HG03159 (cell line): ENCODE data around the gene HPCAL1.
"Not testable (repeated sequence)": the region's sequence is repeated elsewhere in the genome, so short reads cannot be mapped to it uniquely, and the experiment has no call there.

ENCODE experiments used
- ATAC-seq: cut with Tn5 transposase; IDR thresholded peaks from one replicate; pipeline ENCODE4 v1.9.1; 2021; ENCODE audit warnings: mild to moderate bottlenecking, moderate library complexity; ENCODE audit not compliant: unreplicated experiment

The HPCAL1 gene

GRCh38 chr2:10283106-10284062 is 19.3 kb upstream of the HPCAL1 start:
- no peak for ATAC-seq

- ATAC-seq = no peak
Measured at GRCh38 chr2:10284108-10284870, 18.4 kb upstream of the HPCAL1 start.

- no peak for ATAC-seq
Measured at GRCh38 chr2:10285191-10285555, 17.5 kb upstream of the HPCAL1 start.

- no peak for ATAC-seq
Measured at GRCh38 chr2:10285556-10286198, 17.0 kb upstream of the HPCAL1 start.

GRCh38 chr2:10286216-10287037 is 16.3 kb upstream of the HPCAL1 start:
- ATAC-seq = no peak

GRCh38 chr2:10287761-10288160 is 14.9 kb upstream of the HPCAL1 start:
- ATAC-seq = no peak

- no peak for ATAC-seq
Measured at GRCh38 chr2:10288606-10289005, 14.1 kb upstream of the HPCAL1 start.

- ATAC-seq = no peak
Measured at GRCh38 chr2:10289352-10289751, 13.4 kb upstream of the HPCAL1 start.

GRCh38 chr2:10289891-10290290 is 12.8 kb upstream of the HPCAL1 start:
- ATAC-seq = no peak

- ATAC-seq = not testable (repeated sequence)
Measured at GRCh38 chr2:10291376-10291775, 11.3 kb upstream of the HPCAL1 start.

- ATAC-seq = no peak
Measured at GRCh38 chr2:10292033-10292432, 10.7 kb upstream of the HPCAL1 start.

GRCh38 chr2:10293603-10294002 is 9.1 kb upstream of the HPCAL1 start:
- ATAC-seq = no peak

- no peak for ATAC-seq
Measured at GRCh38 chr2:10294077-10294476, 8.6 kb upstream of the HPCAL1 start.

GRCh38 chr2:10295649-10296048 is 7.1 kb upstream of the HPCAL1 start:
- ATAC-seq = not testable (repeated sequence)

- ATAC-seq = no peak
Measured at GRCh38 chr2:10296142-10296541, 6.6 kb upstream of the HPCAL1 start.

GRCh38 chr2:10297191-10297830 is 5.4 kb upstream of the HPCAL1 start:
- no peak for ATAC-seq

GRCh38 chr2:10297959-10298531 is 4.7 kb upstream of the HPCAL1 start:
- no peak for ATAC-seq

GRCh38 chr2:10298777-10299176 is 3.9 kb upstream of the HPCAL1 start:
- ATAC-seq = not testable (repeated sequence)

- no peak for ATAC-seq
Measured at GRCh38 chr2:10300328-10300920, 2.3 kb upstream of the HPCAL1 start.
